Left ventricle myocardium superior (tissue), 1 donor: ENCODE data around the gene CEP120. TPM values are rescaled to one million over a fixed set of nuclear protein-coding genes. Genes with fewer than 3 reads are reported as not detected.
"Not testable (repeated sequence)": the region's sequence is repeated elsewhere in the genome, so short reads cannot be mapped to it uniquely, and the experiment has no call there.

Experiments
- ATAC-seq: fragments of 200-7000 bp; cut with Tn5 transposase; one replicate; pipeline ENCODE4 v1.9.1; 2020; ENCODE audit warnings: mild to moderate bottlenecking, moderate library complexity
- DNase-seq: peaks from one replicate; pipeline ENCODE4 v3.0.0-alpha.2; 2020
- intact Hi-C: fragments of 100-400 bp; cut with micrococcal nuclease; formaldehyde crosslinking; loops from one replicate; pipeline ENCODE4 v1.11.0; 2022
- total RNA-seq: library from RNA; stranded (reverse); fragmentation: NEBNext Ultra II Directional; extraction: Animal tissue kit (Norgen Biotek cat#: 25700); gene quantifications from one replicate; pipeline ENCODE4 v1.2.1, GENCODE V29; 2021
- donor health status: DM: no; HTN: yes; CAD: no; lungs with severe emphysema.

Gene CEP120
- total RNA-seq, 1 donor from 2014 or later = 10.6 TPM

- ATAC-seq = no peak
- intact Hi-C loops = no loop called here
Observed at GRCh38 chr5:123350742-123351141, 72.5 kb downstream of the CEP120 start.

GRCh38 chr5:123344816-123345426 is 78.3 kb downstream of the CEP120 start:
- ATAC-seq (no peak), DNase-seq (no peak)
- intact Hi-C loops = no loop called here

More at GRCh38 chr5:123350742-123351141, 72.5 kb downstream of the CEP120 start:
- no peak for DNase-seq

- ATAC-seq (no peak), DNase-seq (no peak)
- intact Hi-C loops = no loop called here
Observed at GRCh38 chr5:123340928-123341327, 82.3 kb downstream of the CEP120 start.

GRCh38 chr5:123308377-123308776 is 114.8 kb downstream of the CEP120 start:
- DNase-seq, ATAC-seq, intact Hi-C loops: not testable (repeated sequence)

GRCh38 chr5:123305751-123306150 is 117.5 kb downstream of the CEP120 start:
- DNase-seq (no peak), ATAC-seq (no peak)
- intact Hi-C loops = no loop called here

- ATAC-seq (no peak), DNase-seq (no peak)
- intact Hi-C loops = no loop called here
Observed at GRCh38 chr5:123304777-123305316, 118.4 kb downstream of the CEP120 start.

GRCh38 chr5:123303802-123304201 is 119.4 kb downstream of the CEP120 start:
- intact Hi-C loops = no loop called here
- ATAC-seq = no peak
- no peak for DNase-seq

- no peak for ATAC-seq
- intact Hi-C loops = no loop called here
Observed at GRCh38 chr5:123300266-123300665, 122.9 kb downstream of the CEP120 start.

GRCh38 chr5:123299136-123299535 is 124.1 kb downstream of the CEP120 start:
- DNase-seq = no peak
- intact Hi-C loops = no loop called here
- ATAC-seq = no peak

More at GRCh38 chr5:123300266-123300665, 122.9 kb downstream of the CEP120 start:
- DNase-seq = no peak

- ATAC-seq = no peak
- DNase-seq = no peak
- intact Hi-C loops = no loop called here
Observed at GRCh38 chr5:123298335-123299030, 124.7 kb downstream of the CEP120 start.

GRCh38 chr5:123297866-123298265 is 125.3 kb downstream of the CEP120 start:
- no peak for ATAC-seq
- intact Hi-C loops = no loop called here
- no peak for DNase-seq

GRCh38 chr5:123297198-123297831 is 125.9 kb downstream of the CEP120 start:
- ATAC-seq (no peak), DNase-seq (no peak)
- intact Hi-C loops = no loop called here

Other genes starting within 250 kb of the CEP120 start
- 21.2 TPM for gene CSNK1G3, start 88.8 kb upstream of the CEP120 start, total RNA-seq